Thymus (tissue), 11 donors: ENCODE data around the gene FCHO1. TPM values are rescaled to one million over a fixed set of nuclear protein-coding genes. Genes with fewer than 3 reads are reported as not detected.

Experiments
- DNase-seq, 9 donors: peaks; one replicate each; pipeline ENCODE4 v3.0.0-alpha.2; 2013; ENCODE audit warnings: low spot score in 9 of 9, low read depth in 6 of 9, missing footprints in 1 of 9
- H3K27ac ChIP-seq, 2 donors: one replicate each; pipeline ENCODE4 v1.5.1; 2013; ENCODE audit warnings: control low read depth in 1 of 2, low read depth in 1 of 2, low read length in 1 of 2, mild to moderate bottlenecking in 1 of 2, moderate library complexity in 1 of 2
- H3K27me3 ChIP-seq, 2 donors: one replicate each; pipeline ENCODE4 v1.5.1; 2013; ENCODE audit warnings: low read length in 1 of 2; ENCODE audit not compliant: control insufficient read depth in 2 of 2, insufficient read depth in 1 of 2
- H3K36me3 ChIP-seq, 2 donors: one replicate each; pipeline ENCODE4 v1.5.1; 2013; ENCODE audit warnings: low read length in 1 of 2, mild to moderate bottlenecking in 1 of 2, moderate library complexity in 1 of 2; ENCODE audit not compliant: control insufficient read depth in 2 of 2, insufficient read depth in 2 of 2
- H3K4me1 ChIP-seq, 2 donors: one replicate each; pipeline ENCODE4 v1.5.1; 2013; ENCODE audit warnings: low read length in 2 of 2; ENCODE audit not compliant: control insufficient read depth in 2 of 2, insufficient read depth in 2 of 2
- H3K4me3 ChIP-seq, 2 donors: one replicate each; pipeline ENCODE4 v1.5.1; 2013; ENCODE audit warnings: low read length in 2 of 2, control low read depth in 1 of 2, mild to moderate bottlenecking in 1 of 2
- H3K9me3 ChIP-seq, 2 donors: one replicate each; pipeline ENCODE4 v1.5.1; 2013; ENCODE audit warnings: low read length in 1 of 2, mild to moderate bottlenecking in 1 of 2; ENCODE audit not compliant: control insufficient read depth in 2 of 2, insufficient read depth in 1 of 2
- WGBS: extraction: QIAGEN DNeasy Blood & Tissue Kit; methylation state at CpG from one replicate; pipeline ENCODE4 v1.1.7; 2013; 5-methylcytosine and 5-hydroxymethylcytosine counted together
- polyA plus RNA-seq: library from polyadenylated mRNA; stranded (reverse); fragments of 200-250 nt; gene quantifications from one replicate; pipeline ENCODE4 v1.2.3, GENCODE V29; 2013
- total RNA-seq: library from RNA; stranded (reverse); fragments of 120-200 nt; gene quantifications from one replicate; pipeline ENCODE4 v1.2.4, GENCODE V29; 2013
- donor health status: healthy.

The FCHO1 gene
- total and polyA plus RNA-seq, 2 donors = 16.4 to 28.2 TPM

DNA sequence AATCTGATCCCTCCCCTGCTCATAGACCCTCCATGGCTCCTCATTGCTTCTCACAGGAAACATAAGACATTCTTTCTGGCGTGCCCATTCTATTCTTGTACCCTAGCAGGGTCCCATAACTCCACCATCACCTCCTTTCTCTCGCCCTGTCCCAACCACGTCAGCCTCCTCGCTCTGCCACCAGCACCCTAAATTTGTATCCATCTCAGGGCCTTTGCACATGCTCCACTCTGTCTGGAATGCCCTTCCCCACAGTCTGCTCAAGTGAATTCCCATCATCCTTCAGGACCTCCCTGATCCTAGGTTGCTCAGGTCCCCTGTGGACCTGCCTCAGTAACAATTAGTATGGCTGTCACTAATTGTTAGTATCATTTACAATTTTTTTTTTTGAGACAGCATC lies 54.1 kb downstream of the FCHO1 start:
- Histone ChIP-seq H3K36me3 (no peaks in the 10 kb centered on the region), H3K4me1 (peaks cover 0 to 5% of the 10 kb centered on the region in 2 donors), H3K4me3 (no peak overlapping the region), H3K27ac (no peak overlapping the region), H3K9me3 (no peaks in the 10 kb centered on the region), H3K27me3 (peaks cover 0 to 22% of the 10 kb centered on the region in 2 donors)
- no peak for DNase-seq
- 98% methylated on average over 4 of the region's 4 CpGs for WGBS

DNA sequence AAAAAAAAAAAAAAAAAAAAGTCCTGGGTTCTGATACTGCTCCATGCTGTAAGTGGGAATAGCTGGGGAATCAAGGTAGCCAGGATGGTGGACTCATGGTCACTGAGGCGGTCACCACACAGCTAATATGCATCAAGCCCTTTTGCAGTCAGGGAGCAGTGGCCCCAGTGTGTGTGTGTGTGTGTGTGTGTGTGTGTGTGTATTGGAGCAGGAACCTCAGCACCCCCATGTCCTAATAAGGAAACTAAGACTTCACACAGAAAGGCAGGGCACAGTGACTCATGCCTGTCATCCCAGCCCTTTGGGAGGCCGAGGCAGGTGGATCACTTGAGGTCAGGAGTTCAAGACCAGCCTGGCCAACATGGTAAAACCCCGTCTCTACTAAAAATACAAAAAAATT lies 55.7 kb downstream of the FCHO1 start:
- no peak overlapping the region for H3K4me3 ChIP-seq
- no peaks in the 10 kb centered on the region for H3K9me3 ChIP-seq
- peaks cover 0 to 22% of the 10 kb centered on the region in 2 donors for H3K27me3 ChIP-seq
- H3K4me1 ChIP-seq = peaks cover 0 to 5% of the 10 kb centered on the region in 2 donors
- no peak for DNase-seq
- H3K27ac ChIP-seq = no peak overlapping the region
- H3K36me3 ChIP-seq = no peaks in the 10 kb centered on the region
- 87% methylated on average over 3 of the region's 3 CpGs for WGBS

DNA sequence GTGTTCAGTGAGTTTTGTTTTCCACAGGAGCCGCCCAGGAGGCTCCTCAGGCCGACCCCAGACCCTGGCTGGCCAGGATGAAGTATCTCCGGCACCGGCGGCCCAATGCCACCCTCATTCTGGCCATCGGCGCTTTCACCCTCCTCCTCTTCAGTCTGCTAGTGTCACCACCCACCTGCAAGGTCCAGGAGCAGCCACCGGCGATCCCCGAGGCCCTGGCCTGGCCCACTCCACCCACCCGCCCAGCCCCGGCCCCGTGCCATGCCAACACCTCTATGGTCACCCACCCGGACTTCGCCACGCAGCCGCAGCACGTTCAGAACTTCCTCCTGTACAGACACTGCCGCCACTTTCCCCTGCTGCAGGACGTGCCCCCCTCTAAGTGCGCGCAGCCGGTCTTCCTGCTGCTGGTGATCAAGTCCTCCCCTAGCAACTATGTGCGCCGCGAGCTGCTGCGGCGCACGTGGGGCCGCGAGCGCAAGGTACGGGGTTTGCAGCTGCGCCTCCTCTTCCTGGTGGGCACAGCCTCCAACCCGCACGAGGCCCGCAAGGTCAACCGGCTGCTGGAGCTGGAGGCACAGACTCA lies 56.5 kb downstream of the FCHO1 start:
- H3K4me1 ChIP-seq = peaks cover 0 to 5% of the 10 kb centered on the region in 2 donors
- H3K4me3 ChIP-seq = no peak overlapping the region
- H3K36me3 ChIP-seq = no peaks in the 10 kb centered on the region
- peaks cover 0 to 17% of the 10 kb centered on the region in 2 donors for H3K27me3 ChIP-seq
- H3K27ac ChIP-seq = no peak overlapping the region
- peak in 2 of 9 donors; percentile 18 to 27 for DNase-seq
- 50% methylated on average over 38 of the region's 38 CpGs for WGBS
- H3K9me3 ChIP-seq = no peaks in the 10 kb centered on the region

GRCh38 chr19:17811103-17811502 lies 59.8 kb downstream of the FCHO1 start:
- Histone ChIP-seq H3K9me3 (no peaks in the 10 kb centered on the region), H3K36me3 (no peaks in the 10 kb centered on the region)
- WGBS = 97% methylated on average over 2 of the region's 2 CpGs

DNA sequence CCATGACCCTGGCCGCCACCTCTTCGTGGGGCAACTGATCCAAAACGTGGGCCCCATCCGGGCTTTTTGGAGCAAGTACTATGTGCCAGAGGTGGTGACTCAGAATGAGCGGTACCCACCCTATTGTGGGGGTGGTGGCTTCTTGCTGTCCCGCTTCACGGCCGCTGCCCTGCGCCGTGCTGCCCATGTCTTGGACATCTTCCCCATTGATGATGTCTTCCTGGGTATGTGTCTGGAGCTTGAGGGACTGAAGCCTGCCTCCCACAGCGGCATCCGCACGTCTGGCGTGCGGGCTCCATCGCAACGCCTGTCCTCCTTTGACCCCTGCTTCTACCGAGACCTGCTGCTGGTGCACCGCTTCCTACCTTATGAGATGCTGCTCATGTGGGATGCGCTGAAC lies 60.4 kb downstream of the FCHO1 start:
- H3K9me3 ChIP-seq = no peaks in the 10 kb centered on the region
- peaks cover 0 to 14% of the 10 kb centered on the region in 2 donors for H3K27me3 ChIP-seq
- H3K4me1 ChIP-seq = no peaks in the 10 kb centered on the region
- DNase-seq = no peak
- no peak overlapping the region for H3K4me3 ChIP-seq
- 95% methylated on average over 20 of the region's 20 CpGs for WGBS
- H3K27ac ChIP-seq = no peak overlapping the region
- no peaks in the 10 kb centered on the region for H3K36me3 ChIP-seq

More at GRCh38 chr19:17811103-17811502, 59.8 kb downstream of the FCHO1 start:
- H3K27ac ChIP-seq = no peak overlapping the region
- H3K4me1 ChIP-seq = no peaks in the 10 kb centered on the region
- H3K27me3 ChIP-seq = peaks cover 0 to 14% of the 10 kb centered on the region in 2 donors
- H3K4me3 ChIP-seq = no peak overlapping the region
- DNase-seq = no peak

DNA sequence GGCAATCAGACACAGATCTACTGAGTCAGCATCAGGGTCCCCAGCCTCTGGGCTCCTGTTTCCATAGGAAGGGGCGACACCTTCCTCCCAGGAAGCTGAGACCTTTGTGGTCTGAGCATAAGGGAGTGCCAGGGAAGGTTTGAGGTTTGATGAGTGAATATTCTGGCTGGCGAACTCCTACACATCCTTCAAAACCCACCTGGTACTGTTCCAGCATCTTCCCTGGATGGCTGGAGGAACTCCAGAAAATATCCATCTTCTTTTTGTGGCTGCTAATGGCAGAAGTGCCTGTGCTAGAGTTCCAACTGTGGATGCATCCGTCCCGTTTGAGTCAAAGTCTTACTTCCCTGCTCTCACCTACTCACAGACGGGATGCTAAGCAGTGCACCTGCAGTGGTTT lies 60.8 kb downstream of the FCHO1 start:
- DNase-seq = no peak
- H3K9me3 ChIP-seq = no peaks in the 10 kb centered on the region
- 93% methylated on average over 5 of the region's 5 CpGs for WGBS
- H3K27ac ChIP-seq = no peak overlapping the region
- H3K4me1 ChIP-seq = no peaks in the 10 kb centered on the region
- H3K4me3 ChIP-seq = no peak overlapping the region
- peaks cover 0 to 14% of the 10 kb centered on the region in 2 donors for H3K27me3 ChIP-seq
- H3K36me3 ChIP-seq = no peaks in the 10 kb centered on the region

- no peak for DNase-seq
- H3K4me1 ChIP-seq = no peaks in the 10 kb centered on the region
- H3K27ac ChIP-seq = no peak overlapping the region
- H3K9me3 ChIP-seq = no peaks in the 10 kb centered on the region
- WGBS = 95% methylated on average over 13 of the region's 13 CpGs
- H3K36me3 ChIP-seq = no peaks in the 10 kb centered on the region
- peaks cover 0 to under 1% of the 10 kb centered on the region in 2 donors for H3K27me3 ChIP-seq
- H3K4me3 ChIP-seq = no peak overlapping the region
Measured at GRCh38 chr19:17817668-17818363, 66.5 kb downstream of the FCHO1 start.

DNA sequence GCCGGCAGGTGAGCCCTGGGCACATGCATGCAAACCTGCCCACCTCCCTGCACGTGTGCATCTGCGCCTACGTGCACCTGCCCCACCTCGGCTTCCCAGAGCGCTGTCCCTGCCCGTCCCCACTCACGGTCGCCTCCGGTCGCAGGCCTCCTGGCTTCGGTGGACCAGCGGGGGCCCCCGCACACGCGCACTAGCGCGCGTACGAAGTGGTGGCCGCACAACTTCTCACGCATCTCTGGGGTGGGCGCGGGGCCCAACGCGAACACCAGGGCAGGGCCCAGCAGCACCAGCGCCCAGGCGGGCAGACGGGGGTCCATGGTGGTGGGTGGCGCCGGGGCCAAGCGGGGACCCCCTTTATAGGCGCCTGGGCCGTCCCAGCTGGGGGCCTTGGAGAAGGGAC lies 69.9 kb downstream of the FCHO1 start, which contains the start of gene INSL3:
TSS of gene INSL3 (minus strand) at position 330 of the 400 bp plus-strand sequence. CDS start at position 317, 13 bp downstream.
- Histone ChIP-seq H3K9me3 (no peaks in the 10 kb centered on the region), H3K4me1 (no peaks in the 10 kb centered on the region), H3K27me3 (no peaks in the 10 kb centered on the region), H3K36me3 (peaks cover 0 to 5% of the 10 kb centered on the region in 2 donors), H3K4me3 (no peak within 1 kb of the TSS), H3K27ac (no peak within 1 kb of the TSS)
- WGBS = 90% methylated on average over 34 of the region's 34 CpGs
- no peak for DNase-seq

DNA sequence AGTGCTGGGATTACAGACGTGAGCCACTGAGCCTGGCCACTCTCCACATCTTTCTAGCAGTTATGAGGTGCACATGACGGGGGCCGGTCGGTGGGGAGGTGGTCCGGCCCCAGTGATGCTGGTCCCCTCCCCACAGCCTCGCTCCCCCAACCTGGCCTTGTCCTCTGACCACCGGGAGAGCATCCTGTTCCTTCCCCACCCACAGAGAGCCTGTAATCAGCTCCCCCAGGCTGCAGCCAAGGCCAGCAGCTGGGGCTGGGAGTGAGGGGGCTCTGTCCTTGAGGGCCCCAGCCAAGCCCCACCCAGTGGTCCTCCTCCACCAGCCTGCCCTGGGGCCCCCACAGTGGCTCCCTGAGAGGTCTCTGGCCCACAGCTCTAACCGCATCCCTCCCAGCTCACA lies 73.1 kb downstream of the FCHO1 start:
- Histone ChIP-seq H3K27me3 (no peaks in the 10 kb centered on the region), H3K27ac (no peak overlapping the region), H3K4me1 (no peaks in the 10 kb centered on the region), H3K4me3 (no peak overlapping the region), H3K36me3 (peaks cover 2 to 10% of the 10 kb centered on the region in 2 donors), H3K9me3 (no peaks in the 10 kb centered on the region)
- WGBS = 80% methylated on average over 8 of the region's 8 CpGs
- no peak for DNase-seq
